NK-92 (cell line): Measurements from ENCODE around the gene ANKRD30A.
"Not testable (repeated sequence)": the region's sequence is repeated elsewhere in the genome, so short reads cannot be mapped to it uniquely, and the experiment has no call there.

Experiments
- DNase-seq: peaks from one replicate; lab custom pipeline; 2025; ENCODE audit not compliant: unreplicated experiment; lab: John Stamatoyannopoulos, UW

Gene ANKRD30A

DNA sequence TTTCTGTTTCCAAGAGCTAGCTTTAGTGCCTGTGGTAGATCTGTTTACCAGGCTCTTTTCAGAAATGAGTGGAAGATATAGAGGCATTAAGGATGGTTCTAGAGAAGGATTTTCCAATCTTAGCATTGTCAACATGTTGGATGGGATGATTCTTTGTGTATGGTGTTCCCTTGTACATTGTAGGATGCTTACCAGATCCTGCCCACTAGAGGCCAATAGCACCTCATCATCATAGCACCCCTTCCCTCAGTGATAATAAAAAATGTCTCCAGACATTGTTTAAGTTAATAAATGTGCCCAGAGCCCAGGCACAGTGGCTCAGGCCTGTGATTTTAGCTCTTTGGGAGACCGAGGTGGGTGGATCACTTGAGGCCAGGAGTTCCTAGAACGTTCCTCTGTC, 121.2 kb downstream of the ANKRD30A start:
- DNase-seq: no peak

DNA sequence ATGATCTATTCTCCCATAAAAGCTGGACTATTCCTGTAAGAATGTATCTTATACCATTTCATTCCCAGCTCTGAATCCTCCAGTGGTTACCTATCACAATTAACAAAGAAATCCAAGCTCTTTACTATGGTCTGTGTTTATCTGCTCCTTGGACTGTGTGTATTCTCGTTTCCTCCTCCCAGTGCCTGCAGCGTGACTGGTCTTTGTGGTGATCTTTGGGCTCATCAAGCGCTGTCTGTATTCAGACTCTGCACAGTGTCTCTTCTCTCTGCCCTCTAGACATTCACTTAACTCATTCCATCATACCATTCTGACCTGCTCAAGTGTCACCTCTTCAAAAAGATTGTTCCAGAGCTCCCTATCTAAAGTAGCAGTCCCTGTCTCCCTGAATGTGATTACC, 130.4 kb downstream of the ANKRD30A start:
- DNase-seq: not testable (repeated sequence)

DNA sequence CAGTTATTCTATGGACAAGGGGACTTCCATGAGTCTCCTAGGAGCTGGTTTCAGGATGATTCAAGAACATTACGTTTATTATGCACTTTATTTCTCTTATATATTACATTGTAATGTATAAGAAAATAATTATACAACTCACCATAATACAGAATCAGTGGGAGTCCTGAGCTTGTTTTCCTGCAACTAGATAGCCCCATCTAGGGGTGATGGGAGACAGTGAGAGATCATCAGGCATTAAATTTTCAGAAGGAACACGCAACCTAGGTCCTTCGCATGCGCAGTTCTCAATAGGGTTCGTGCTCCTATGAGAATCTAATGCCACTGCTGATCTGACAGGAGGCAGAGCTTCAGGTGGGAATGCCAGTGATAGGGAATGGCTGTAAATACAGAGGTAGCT, 137.9 kb downstream of the ANKRD30A start:
- DNase-seq: no peak

DNA sequence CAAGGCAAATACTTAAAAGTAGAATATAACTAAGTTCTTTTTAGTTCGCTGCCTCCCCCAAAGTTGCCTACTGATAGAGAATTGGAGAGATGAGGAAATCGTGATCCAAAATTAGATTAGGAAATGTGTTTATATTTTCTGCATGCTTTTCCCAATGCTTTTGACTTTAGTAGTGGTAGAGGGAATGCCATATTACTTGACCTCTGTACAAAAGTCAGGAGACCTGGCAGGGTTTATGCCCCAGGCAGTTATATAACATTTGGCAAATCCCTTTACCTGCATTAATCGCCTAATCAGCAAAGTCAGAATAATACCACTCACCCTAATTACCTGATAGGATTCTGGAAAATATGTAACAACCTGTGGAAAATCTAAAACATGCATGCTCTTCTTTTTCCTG, 142.9 kb downstream of the ANKRD30A start:
- DNase-seq: no peak

DNA sequence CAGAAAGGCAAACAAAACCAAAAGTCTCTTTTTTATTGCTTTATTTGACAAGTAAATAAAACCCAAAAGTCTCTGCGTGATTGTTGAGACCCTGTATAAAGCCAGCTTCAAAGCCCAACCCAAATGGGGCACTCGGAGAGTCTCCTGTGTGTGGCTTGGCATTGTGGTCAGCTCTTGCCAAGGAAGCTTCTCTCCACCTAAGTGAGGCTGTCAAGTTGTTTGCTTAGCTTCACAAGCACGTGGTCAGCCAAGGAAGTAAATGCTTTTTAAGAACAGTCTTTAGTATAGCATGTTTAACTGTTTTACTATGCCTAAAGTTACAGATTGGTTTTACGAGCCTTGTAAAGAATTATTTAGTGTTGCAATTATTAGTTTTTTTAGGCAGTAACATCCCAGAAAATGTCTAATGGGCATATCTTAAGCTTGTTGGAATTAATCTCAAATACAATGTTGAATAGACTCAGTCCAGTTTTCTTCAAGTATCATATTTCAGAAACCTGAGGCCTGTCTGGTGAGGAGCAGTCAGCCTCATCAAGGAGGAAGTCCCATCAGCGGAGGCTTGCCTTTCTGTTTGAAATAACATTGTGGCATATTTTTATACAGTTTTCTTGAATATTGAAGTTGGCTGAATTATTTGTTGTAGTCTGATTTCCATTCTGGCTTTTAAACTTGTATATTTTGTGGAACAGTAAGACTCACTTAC, 144.3 kb downstream of the ANKRD30A start:
- DNase-seq: no peak

DNA sequence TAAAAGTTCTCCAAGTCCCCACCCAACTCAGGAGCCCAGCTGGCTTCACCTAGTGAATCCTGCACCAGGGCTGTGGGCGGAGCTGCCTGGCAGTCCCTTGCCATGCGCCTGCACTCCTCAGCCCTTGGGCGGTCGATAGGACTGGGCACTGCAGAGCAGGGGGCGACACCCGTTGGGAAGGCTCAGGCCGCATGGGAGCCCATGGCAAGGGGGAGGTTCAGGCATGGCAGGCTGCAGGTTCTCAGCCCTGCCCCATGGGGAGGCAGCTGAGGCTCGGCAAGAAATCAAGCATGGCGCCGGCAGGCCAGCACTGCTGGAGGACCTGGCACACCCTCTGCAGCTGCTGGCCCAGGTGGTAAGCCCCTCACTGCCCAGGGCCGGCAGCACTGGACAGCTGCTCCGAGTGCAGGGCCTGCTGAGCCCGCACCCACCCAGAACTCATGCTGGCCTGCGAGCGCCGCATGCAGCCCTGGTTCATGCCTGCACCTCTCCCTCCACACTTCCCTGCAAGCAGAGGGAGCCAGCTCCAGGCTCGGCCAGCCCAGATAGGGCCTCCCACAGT, 149.9 kb downstream of the ANKRD30A start:
- no peak for DNase-seq

DNA sequence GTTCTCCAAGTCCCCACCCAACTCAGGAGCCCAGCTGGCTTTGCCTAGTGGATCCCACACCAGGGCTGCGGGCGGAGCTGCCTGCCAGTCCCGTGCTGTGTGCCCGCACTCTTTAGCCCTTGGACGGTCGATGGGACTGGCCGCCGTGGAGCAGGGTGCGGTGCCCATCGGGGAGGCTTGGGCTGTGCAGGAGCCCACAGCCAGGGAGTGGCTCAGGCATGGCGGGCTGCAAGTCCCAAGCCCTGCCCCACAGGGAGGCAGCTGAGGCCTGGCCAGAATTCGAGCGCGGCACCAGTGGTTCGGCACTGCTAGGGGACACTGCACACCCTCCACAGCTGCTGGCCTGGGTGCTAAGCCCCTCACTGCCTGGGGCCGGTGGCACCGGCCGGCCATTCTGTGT, 159.7 kb downstream of the ANKRD30A start:
- DNase-seq: no peak

DNA sequence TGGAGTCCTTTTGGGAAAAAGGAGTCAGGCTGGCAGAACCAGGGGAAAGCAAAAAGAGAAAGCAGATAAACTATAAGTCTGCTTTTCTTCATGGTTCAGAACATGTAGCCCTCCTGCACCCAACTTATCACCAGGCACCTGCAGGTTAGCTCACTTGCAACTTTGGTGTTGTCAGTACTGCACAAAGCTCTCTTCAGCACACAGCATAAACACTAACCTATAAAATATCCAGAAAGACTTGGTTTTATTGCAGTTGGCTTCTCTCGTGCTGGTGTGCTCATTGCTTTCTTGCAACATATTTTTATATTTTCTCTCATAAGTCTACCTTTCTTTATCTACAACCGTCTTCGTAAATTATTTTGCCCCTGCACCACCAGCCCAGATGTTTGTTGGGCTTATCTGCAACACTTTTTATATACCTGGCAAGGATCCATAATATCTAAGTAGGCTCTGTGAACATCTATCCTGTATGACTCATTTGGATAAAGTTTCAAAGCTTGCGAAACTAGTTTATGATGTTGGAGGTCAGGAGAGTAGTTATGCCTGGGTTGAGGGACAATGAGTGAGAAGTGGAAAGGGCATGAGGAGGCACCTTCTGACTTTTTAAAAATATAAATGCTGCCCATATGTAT, 164.6 kb downstream of the ANKRD30A start:
- DNase-seq: no peak

DNA sequence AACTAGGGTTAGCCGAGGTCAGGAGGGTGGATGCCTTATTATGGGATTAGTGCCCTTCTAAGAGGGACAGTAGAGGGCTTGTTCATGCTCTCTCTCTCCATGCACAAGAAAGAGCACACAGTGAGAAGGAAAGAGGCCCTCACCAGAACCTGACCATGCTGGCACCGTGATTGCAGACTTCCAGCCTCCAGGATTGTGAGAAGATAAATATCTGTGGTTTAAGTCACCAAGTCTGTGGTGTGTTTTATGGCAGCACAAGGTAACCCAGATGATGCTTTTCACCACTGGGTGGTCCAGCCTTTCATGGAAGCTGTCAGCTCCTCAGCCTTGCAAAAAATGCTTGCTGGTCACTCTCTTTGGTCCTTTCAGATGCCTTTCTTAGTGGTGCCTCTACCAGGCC, 175.9 kb downstream of the ANKRD30A start:
- no peak for DNase-seq

DNA sequence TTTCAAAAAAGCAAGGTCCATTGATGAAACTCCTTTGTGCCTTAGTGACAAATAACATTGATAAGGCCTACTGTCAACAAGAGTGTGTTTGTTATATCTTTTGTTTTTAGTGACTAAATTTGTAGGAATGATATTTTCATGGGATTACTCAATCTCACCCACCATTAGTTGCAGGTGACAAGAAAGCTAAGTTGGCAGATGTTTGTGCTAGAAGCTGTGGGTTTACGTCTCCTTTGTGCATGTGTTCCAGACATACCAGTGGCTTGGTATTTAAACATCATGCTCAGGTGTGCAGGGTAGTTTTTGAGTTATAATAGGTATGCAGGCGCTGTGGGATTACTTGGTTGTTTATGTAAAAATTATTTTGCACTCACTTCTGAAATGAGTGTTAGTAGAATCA, 178.6 kb downstream of the ANKRD30A start:
- DNase-seq: no peak

DNA sequence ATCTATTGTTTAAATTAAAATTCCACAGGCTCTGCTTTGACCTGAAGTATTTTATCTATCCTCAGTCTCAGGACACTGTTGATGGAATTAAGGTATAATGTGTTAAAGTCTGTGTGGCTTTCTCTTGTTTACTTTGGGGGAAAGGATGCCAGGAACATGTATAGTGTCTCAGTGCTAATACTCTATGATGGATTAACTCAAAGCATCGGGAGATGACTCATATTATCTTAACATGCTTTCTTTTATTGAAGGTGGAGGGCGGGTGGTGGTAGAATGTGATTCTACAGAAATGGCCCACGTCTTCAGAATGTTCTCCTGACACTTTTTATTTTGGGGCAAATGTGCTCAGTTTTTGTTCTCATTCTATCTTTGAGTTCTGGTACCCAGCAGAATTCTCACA, 189.0 kb downstream of the ANKRD30A start:
- no peak for DNase-seq

DNA sequence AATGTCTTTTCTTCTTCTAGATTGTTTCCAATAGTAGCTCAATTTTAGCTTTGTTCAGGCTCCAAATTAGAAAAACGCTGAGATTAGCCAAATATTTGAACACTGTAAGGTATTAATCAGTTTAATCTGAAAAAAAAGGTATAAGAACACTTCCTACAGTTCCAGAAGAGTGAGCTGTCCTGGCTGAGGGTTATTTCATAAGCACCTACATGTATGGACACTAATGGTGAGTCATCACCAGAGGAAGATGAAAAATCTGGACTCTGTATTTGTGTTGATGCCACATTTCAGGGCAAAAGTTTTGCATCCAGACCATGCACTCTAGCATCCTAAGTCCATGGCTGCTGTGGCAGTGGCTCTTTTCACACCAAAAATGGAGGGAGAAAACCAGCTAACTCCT, 189.5 kb downstream of the ANKRD30A start:
- no peak for DNase-seq

DNA sequence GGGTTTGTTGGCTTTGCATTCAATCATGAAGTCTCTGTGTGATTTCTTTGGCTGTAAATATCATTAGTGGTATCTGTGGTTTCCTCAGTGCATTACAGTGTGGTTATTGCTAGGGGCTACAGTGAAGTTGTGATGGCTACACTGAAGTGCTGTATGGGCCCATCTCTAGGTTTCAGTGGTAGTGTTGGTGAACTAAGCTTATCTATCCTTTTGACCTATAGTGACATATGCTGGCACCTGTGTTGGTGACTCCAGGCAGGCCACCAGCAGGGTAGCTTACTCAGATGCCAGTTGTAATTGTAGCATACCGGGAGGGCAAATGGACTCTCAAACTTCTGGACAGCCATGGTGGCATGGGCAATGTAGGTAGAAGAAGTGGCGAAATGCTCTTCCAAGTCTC, 219.0 kb downstream of the ANKRD30A start:
- no peak for DNase-seq

DNA sequence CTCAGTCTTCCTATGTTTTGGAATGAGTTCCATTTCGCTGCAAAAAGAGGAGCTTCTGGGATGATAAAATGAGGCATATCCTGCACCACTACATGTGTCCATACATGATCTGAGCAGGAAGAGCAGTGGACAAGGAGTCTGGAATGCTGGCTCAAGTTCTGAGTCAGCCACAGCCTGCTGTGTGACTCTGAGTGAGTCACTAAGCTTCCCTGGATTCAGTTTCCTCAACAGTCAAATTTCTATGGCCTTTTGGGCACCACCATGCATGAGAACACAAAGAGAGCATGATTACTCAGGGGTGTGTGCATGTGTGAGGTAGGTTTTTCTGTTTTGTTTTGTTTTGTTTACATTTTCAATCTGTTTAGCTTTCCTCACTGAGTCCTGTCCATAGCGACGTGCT, 254.6 kb downstream of the ANKRD30A start:
- DNase-seq: no peak

DNA sequence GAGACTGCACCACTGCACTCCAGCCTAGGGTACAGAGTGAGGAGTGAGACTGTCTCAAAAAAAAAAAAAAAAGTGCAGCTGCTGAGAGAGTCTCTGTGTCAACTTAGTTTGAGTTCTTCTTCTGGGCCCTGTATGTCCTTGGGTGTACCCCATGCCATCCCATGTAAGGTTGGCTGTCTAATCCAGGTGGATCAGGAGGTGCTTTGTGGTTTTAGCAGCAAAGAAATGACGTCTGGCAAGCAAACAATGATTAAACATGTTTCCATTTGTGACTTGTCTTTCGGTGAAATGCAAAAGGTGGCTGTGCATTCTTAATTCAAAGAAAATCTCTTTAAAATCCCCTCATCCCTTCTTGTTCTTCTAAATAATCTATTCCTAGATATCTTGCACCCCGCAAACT, 255.9 kb downstream of the ANKRD30A start:
- DNase-seq: no peak

DNA sequence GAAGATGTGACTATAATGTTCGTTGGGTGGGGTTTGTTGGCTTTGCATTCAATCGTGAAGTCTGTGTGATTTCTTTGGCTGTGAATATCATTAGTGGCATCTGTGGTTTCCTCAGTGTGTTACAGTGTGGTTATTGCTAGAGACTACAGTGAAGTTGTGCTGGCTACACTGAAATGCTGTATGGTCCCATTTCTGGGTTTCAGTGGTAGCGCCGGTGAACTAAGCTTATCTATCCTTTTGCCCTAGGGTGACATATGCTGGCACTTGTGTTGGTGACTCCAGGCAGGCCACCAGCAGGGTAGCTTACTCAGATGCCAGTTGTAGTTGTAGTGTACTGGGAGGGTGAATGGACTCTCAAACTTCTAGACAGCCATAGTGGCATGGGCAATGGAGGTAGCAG, 259.5 kb downstream of the ANKRD30A start:
- no peak for DNase-seq

DNA sequence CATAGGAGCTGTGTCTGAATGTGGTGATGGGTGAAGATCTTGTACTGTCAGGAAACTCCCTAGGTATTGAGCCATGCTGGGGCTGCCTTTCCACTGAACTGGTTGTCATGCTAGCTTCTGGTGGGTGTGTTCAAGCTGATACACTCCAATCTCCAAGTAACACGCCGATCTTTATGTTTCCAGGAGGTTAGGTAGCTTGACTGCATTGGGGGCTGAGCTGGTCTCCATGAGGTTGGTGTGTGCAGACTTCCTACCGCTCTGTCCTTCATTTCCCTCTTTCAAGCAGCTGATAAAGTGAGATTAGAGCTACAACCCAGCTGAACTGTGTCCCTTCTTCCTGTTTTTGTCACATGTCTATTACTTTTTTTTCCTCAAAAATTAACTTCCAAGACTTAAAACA, 265.5 kb downstream of the ANKRD30A start:
- DNase-seq: no peak

DNA sequence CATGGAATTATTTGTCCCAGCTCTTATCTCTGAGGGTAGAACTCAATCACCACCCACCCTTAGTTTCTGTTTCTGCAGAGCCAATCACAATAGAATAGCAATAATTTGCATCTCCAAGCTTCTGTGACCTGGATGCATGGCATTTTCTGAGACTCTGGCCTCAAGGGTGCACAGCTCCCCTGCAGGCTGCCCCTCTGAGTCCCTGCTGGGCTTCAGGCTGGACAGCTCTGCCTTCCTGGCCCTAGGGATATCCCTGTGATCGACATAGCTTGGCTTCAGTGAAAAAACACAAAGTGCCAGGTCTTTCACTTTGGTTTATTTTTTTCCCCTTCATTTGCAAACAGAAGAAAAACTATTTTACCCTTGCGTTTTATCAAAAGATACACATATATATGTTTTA, 275.4 kb downstream of the ANKRD30A start:
- not testable (repeated sequence) for DNase-seq

DNA sequence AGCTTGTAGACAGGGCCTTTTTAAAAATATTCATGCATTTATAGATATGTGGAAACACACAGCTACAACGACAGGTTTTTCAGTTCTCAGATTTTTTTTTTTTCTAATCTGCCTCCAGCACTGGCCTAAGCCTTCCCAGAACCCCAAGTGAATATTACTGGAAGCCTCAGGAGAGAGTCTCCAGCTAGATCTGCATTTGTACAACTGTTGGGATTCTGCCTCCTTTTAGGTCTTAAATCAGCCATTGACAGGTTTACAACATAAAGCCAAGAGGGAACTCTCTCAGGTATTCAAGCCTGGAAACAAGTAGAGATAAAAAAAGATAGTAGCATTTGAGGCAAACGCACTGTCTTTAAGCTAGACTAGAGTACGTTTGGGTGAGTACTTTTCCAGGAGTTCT, 275.8 kb downstream of the ANKRD30A start:
- DNase-seq: no peak

DNA sequence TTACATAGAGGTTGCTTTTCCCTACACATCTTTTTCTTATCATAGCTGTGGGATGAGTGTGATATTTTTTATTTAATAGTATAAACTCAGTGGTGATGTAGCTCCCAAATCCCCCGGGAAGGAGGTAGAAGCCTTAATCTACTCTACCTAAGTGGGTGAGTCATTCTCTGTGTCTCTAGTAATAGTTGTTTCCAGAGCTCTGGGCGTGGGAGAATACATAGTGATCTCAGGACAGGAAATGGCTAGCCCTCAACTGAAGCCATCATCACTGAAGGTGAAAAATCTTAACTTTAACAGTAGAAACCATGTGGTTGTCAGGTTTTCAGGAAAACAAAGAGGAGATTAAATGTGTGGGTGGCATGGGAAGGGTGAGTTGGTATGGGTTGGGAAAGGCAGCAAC, 278.4 kb downstream of the ANKRD30A start:
- no peak for DNase-seq
